ENCODE measurements around the gene CYB5R2.

Gene CYB5R2

GRCh38 chr11:7636350-7636749 is 37.0 kb downstream of the CYB5R2 start:
- DNase-seq: no peak

GRCh38 chr11:7635708-7636107 is 37.6 kb downstream of the CYB5R2 start:
- no peak for DNase-seq

GRCh38 chr11:7635137-7635536 is 38.2 kb downstream of the CYB5R2 start:
- DNase-seq: no peak

- no peak for DNase-seq
Measured at GRCh38 chr11:7632211-7632610, 41.1 kb downstream of the CYB5R2 start.

- no peak for DNase-seq
Measured at GRCh38 chr11:7630002-7630401, 43.3 kb downstream of the CYB5R2 start.

GRCh38 chr11:7628660-7629059 is 44.6 kb downstream of the CYB5R2 start:
- DNase-seq: no peak

DNA sequence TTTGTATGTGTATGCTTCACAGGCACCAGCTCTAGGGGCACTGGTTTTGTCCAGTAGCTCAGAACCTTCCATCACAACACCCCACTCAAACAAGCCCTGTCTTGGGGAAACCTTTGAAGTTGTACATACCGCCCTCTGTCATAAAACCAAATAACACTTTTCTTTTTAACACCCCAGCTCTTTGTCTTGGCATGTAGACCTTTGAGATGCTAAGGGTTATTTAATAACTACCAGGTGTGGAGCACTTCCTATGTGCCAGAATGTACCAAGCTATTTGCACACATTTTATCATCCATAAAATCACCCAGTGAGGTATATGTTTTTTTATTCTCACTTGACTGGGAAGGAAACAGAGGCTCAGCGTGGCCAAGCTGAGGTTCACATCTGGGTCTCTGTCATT is 50.6 kb downstream of the CYB5R2 start:
- no peak for DNase-seq

GRCh38 chr11:7621554-7621953 is 51.7 kb downstream of the CYB5R2 start:
- DNase-seq: no peak

DNA sequence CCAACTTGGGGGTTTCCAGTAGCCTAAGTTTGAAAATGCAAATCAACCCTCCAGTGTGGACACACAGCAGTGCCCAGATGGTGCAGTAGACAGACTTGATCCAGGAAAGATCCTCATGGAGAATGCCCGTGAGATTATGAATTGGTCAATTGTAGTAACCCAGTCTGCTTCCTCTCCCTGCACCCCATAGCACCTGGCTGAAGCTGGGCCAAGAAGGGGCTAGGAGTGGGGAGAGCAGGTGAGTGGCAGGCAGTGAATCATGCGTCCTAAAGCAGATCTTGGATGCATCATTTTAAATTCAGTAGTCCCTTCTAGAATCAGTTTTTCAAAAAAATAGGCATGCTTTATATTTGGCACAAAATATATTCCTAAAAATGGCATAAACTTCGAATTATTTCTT is 52.2 kb downstream of the CYB5R2 start:
- no peak for DNase-seq

- DNase-seq: no peak
Measured at GRCh38 chr11:7619322-7619721, 54.0 kb downstream of the CYB5R2 start.

GRCh38 chr11:7617032-7617431 is 56.3 kb downstream of the CYB5R2 start:
- no peak for DNase-seq

All from stimulated activated CD4-positive, alpha-beta T cell treated with anti-CD3 and anti-CD28 coated beads, Interleukin-12 subunit alpha, Interleukin-12 subunit beta, amount 100 ng/mL, for 4 hours (primary cell).